Chondrocyte (in vitro differentiated cells): ENCODE data around the gene KIAA0825. TPM values are rescaled to one million over a fixed set of nuclear protein-coding genes. Genes with fewer than 3 reads are reported as not detected.

Source experiments
- DNase-seq: peaks from one replicate; pipeline ENCODE4 v3.0.0; 2021; ENCODE audit warnings: mixed read lengths, low spot score
- H3K27ac Mint-ChIP-seq: one replicate; pipeline ENCODE4 v1.8.0; 2021; ENCODE audit warnings: mild to moderate bottlenecking, moderate library complexity, mixed read lengths; ENCODE audit not compliant: unreplicated experiment
- H3K27me3 Mint-ChIP-seq: 2 replicates; pipeline ENCODE4 v1.8.0; 2021; ENCODE audit warnings: low read depth, mixed read lengths
- H3K36me3 Mint-ChIP-seq: 2 replicates; pipeline ENCODE4 v1.8.0; 2021; ENCODE audit warnings: low read depth, mixed read lengths
- H3K4me1 Mint-ChIP-seq: 2 replicates; pipeline ENCODE4 v1.8.0; 2021; ENCODE audit warnings: low read depth, mild to moderate bottlenecking, mixed read lengths
- H3K4me3 Mint-ChIP-seq: one replicate; pipeline ENCODE4 v1.8.0; 2021; ENCODE audit warnings: mild to moderate bottlenecking, moderate library complexity, mixed read lengths; ENCODE audit not compliant: unreplicated experiment
- H3K9me3 Mint-ChIP-seq: 2 replicates; pipeline ENCODE4 v1.8.0; 2021; ENCODE audit warnings: low read depth, mixed read lengths
- CTCF ChIP-seq: fragments of 200-600 bp; sonication (generic); IDR thresholded peaks from 2 replicates; pipeline ENCODE4 v1.5.0; 2021; ENCODE audit warnings: antibody characterized with exemption, mild to moderate bottlenecking, moderate library complexity
- total RNA-seq: library from RNA; stranded (reverse); gene quantifications from 3 replicates; pipeline ENCODE4 v1.2.1, GENCODE V29; 2021

KIAA0825 gene
- total RNA-seq, 1 donor from 2014 or later, result 3.4 TPM

GRCh38 chr5:94505327-94506068, 112.9 kb downstream of the KIAA0825 start:
- Mint-ChIP-seq H3K4me1 (no peaks in the 10 kb centered on the region), H3K27me3 (no peaks in the 10 kb centered on the region), H3K4me3 (no peak overlapping the region), H3K36me3 (no peaks in the 10 kb centered on the region), H3K27ac (no peak overlapping the region), H3K9me3 (no peaks in the 10 kb centered on the region)
- TF ChIP-seq CTCF, result no peak
- no peak for DNase-seq

GRCh38 chr5:94503677-94504076, 114.7 kb downstream of the KIAA0825 start:
- no peak overlapping the region for H3K4me3 Mint-ChIP-seq

GRCh38 chr5:94501365-94501764, 117.0 kb downstream of the KIAA0825 start:
- Mint-ChIP-seq H3K4me1 (no peaks in the 10 kb centered on the region), H3K36me3 (no peaks in the 10 kb centered on the region), H3K27me3 (no peaks in the 10 kb centered on the region), H3K4me3 (no peak overlapping the region), H3K9me3 (no peaks in the 10 kb centered on the region), H3K27ac (no peak overlapping the region)
- no peak for TF ChIP-seq CTCF
- no peak for DNase-seq

More at GRCh38 chr5:94503677-94504076, 114.7 kb downstream of the KIAA0825 start:
- Mint-ChIP-seq H3K4me1 (no peaks in the 10 kb centered on the region), H3K36me3 (no peaks in the 10 kb centered on the region), H3K9me3 (no peaks in the 10 kb centered on the region), H3K27me3 (no peaks in the 10 kb centered on the region), H3K27ac (no peak overlapping the region)
- no peak for TF ChIP-seq CTCF
- no peak for DNase-seq

- Mint-ChIP-seq H3K36me3 (no peaks in the 10 kb centered on the region), H3K27ac (no peak overlapping the region), H3K4me1 (no peaks in the 10 kb centered on the region), H3K9me3 (no peaks in the 10 kb centered on the region), H3K27me3 (no peaks in the 10 kb centered on the region), H3K4me3 (no peak overlapping the region)
- no peak for DNase-seq
- TF ChIP-seq CTCF, result no peak
These were observed 118.6 kb downstream of the KIAA0825 start for GRCh38 chr5:94499806-94500205.

GRCh38 chr5:94498199-94498598, 120.2 kb downstream of the KIAA0825 start:
- H3K36me3 Mint-ChIP-seq, result no peaks in the 10 kb centered on the region

More at GRCh38 chr5:94498199-94498598, 120.2 kb downstream of the KIAA0825 start:
- H3K27me3 Mint-ChIP-seq, result no peaks in the 10 kb centered on the region
- no peak for DNase-seq
- no peaks in the 10 kb centered on the region for H3K4me1 Mint-ChIP-seq
- H3K9me3 Mint-ChIP-seq, result no peaks in the 10 kb centered on the region
- no peak overlapping the region for H3K4me3 Mint-ChIP-seq
- no peak for TF ChIP-seq CTCF
- no peak overlapping the region for H3K27ac Mint-ChIP-seq
